SJCRH30 (cell line): Measurements from ENCODE around the gene PITRM1. TPM values are rescaled to one million over a fixed set of nuclear protein-coding genes. Genes with fewer than 3 reads are reported as not detected.
"Not testable (repeated sequence)": the region's sequence is repeated elsewhere in the genome, so short reads cannot be mapped to it uniquely, and the experiment has no call there.

Source experiments
- DNase-seq, 2 experiments: peaks; one replicate each; pipeline ENCODE4 v3.0.0-alpha.2; 2015 to 2020
- H3K27ac ChIP-seq: fragments of 250-450 bp; sonication (Bioruptor Pico); 2 replicates; pipeline ENCODE4 v1.5.1; 2020; ENCODE audit warnings: mild to moderate bottlenecking, moderate library complexity
- H3K27me3 ChIP-seq: fragments of 250-450 bp; sonication (Bioruptor Pico); 2 replicates; pipeline ENCODE4 v1.5.1; 2020; ENCODE audit warnings: mild to moderate bottlenecking, moderate library complexity
- H3K36me3 ChIP-seq: fragments of 250-450 bp; sonication (Bioruptor Pico); 2 replicates; pipeline ENCODE4 v1.5.1; 2020; ENCODE audit warnings: mild to moderate bottlenecking, moderate library complexity
- H3K4me1 ChIP-seq: fragments of 250-450 bp; sonication (Bioruptor Pico); 2 replicates; pipeline ENCODE4 v1.5.1; 2020; ENCODE audit warnings: mild to moderate bottlenecking, moderate library complexity
- H3K4me3 ChIP-seq: fragments of 250-450 bp; sonication (Bioruptor Pico); 2 replicates; pipeline ENCODE4 v1.5.1; 2020; ENCODE audit warnings: mild to moderate bottlenecking, moderate library complexity
- H3K9me3 ChIP-seq: fragments of 250-450 bp; sonication (Bioruptor Pico); replicated peaks from 2 replicates; pipeline ENCODE4 v1.5.1; 2020; ENCODE audit warnings: mild to moderate bottlenecking, moderate library complexity
- total RNA-seq: library from RNA; depleted of rRNA; stranded (reverse); fragments of >200 nt; shearing (Covaris generic); gene quantifications from 2 replicates; pipeline ENCODE4 v1.2.3, GENCODE V29; 2014

Gene PITRM1
- total RNA-seq, 1 experiment from 2014 or later, result 51.4 TPM

GRCh38 chr10:3190817-3191216, 18.2 kb upstream of the PITRM1 start:
- no peak overlapping the region for H3K27ac ChIP-seq
- no peaks in the 10 kb centered on the region for H3K27me3 ChIP-seq
- H3K4me3 ChIP-seq, result no peak overlapping the region
- DNase-seq, result no peak
- no peaks in the 10 kb centered on the region for H3K4me1 ChIP-seq
- H3K9me3 ChIP-seq, result no peaks in the 10 kb centered on the region
- H3K36me3 ChIP-seq, result no peaks in the 10 kb centered on the region

GRCh38 chr10:3187229-3187628, 14.6 kb upstream of the PITRM1 start:
- not testable (repeated sequence) for H3K27ac ChIP-seq, H3K9me3 ChIP-seq, H3K27me3 ChIP-seq, H3K4me1 ChIP-seq, H3K36me3 ChIP-seq, H3K4me3 ChIP-seq, DNase-seq

GRCh38 chr10:3186368-3186767, 13.8 kb upstream of the PITRM1 start:
- Histone ChIP-seq H3K4me1 (no peaks in the 10 kb centered on the region), H3K27me3 (no peaks in the 10 kb centered on the region), H3K9me3 (no peaks in the 10 kb centered on the region), H3K4me3 (no peak overlapping the region), H3K36me3 (no peaks in the 10 kb centered on the region), H3K27ac (no peak overlapping the region)
- no peak for DNase-seq

DNA sequence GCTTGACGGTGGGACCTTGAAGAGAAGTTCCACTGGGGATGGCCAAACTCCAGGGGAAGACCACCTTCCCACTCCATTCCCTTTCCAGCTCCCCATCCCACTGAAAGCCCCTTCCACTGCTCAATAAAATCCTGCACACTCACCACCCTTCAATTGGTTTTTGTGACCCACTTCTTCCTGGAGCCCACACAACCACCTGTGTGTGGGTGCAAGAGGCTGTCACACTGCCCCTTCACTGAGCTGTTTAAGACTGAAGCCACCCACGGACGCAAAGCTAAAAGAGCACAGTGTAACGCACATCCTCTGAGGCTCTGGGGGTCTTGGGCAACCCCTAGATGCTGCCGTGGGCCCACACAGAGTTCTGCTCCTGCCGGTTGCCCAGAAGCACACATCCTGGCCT, 12.8 kb upstream of the PITRM1 start:
- DNase-seq, result no peak
- Histone ChIP-seq H3K9me3 (no peaks in the 10 kb centered on the region), H3K27ac (no peak overlapping the region), H3K4me1 (no peaks in the 10 kb centered on the region), H3K36me3 (no peaks in the 10 kb centered on the region), H3K4me3 (no peak overlapping the region), H3K27me3 (no peaks in the 10 kb centered on the region)

DNA sequence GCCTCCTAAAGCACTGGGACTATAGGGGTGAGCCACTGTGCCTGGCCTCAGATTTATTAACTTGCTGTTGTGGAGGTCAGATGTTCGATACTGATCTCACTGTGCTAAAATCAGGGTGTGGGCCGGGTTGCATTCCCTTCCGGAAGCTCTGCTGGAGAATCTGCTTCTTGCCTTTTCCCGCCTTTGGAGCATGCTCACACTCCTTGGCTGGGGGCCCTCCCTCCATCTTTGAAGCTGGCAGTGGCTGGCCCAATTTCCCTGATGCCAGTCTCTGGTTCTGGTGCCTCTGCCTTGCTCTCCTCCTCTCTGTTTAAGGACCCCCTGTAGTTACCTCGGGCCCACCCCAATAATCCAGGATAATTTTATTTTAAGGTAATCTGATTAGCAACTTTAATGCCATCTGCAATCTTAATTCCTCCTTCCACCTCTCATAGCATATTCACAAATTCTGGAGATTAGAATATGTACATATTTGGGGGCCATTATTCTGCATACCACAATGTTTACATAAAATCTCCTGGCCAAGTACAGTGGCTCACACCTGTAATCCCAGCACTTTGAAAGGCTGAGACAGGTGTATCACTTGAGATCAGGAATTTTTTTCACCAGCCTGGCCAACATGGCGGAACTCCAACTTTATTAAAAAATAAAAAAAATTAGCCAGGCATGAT, 7.9 kb upstream of the PITRM1 start:
- Histone ChIP-seq H3K4me3 (no peak overlapping the region), H3K4me1 (no peaks in the 10 kb centered on the region), H3K36me3 (no peaks in the 10 kb centered on the region), H3K9me3 (no peaks in the 10 kb centered on the region), H3K27me3 (no peaks in the 10 kb centered on the region), H3K27ac (no peak overlapping the region)
- DNase-seq, result no peak

DNA sequence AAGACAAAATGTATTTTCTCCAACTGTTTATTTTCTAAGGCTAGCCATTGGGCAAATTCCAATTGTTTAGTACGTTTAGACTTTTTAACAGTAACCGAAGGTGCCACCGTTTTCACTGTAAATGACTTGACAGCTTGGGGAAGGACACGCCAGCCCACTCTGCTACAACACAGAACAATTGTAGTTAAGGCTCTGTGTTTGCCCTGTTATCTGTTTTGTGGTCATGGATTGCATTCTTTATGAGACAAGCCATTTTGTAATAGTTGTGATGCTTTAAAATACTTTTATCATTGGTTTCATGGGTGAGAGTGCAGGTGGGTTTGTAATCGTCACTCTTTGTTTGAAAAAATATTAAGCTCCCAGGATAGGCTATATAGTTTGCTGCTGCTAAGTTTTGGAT, 6.6 kb upstream of the PITRM1 start:
- no peak overlapping the region for H3K4me3 ChIP-seq
- no peaks in the 10 kb centered on the region for H3K27me3 ChIP-seq
- H3K27ac ChIP-seq, result no peak overlapping the region
- H3K9me3 ChIP-seq, result no peaks in the 10 kb centered on the region
- no peaks in the 10 kb centered on the region for H3K36me3 ChIP-seq
- no peak for DNase-seq
- H3K4me1 ChIP-seq, result no peaks in the 10 kb centered on the region

DNA sequence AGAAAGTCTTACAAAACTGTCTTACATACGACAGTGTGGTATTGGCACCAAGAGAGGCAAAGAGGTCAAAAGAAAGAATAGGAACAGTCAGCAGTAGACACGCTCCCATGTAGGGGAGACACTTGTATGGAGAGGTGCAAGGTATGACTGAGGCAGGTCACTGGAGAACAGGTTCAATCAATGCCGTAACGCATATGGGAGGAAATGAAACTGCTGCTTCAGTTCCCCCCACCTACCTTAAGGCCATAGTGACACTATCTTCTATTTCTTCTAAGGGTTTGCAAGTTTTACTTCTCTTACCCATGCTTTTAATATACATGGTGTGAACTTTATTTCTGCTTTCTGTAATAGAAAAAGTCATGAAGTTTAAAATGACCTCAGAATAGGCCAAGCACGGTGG, 5.5 kb upstream of the PITRM1 start:
- no peak for DNase-seq
- Histone ChIP-seq H3K9me3 (no peaks in the 10 kb centered on the region), H3K27me3 (no peaks in the 10 kb centered on the region), H3K4me1 (no peaks in the 10 kb centered on the region), H3K4me3 (no peak overlapping the region), H3K36me3 (no peaks in the 10 kb centered on the region), H3K27ac (no peak overlapping the region)

- H3K4me1 ChIP-seq, result peaks cover 13% of the 10 kb centered on the region; the same call in 1 of the 2 replicates
- DNase-seq, result no peak
- peak overlapping the region; percentile 36 for H3K4me3 ChIP-seq
- no peaks in the 10 kb centered on the region for H3K27me3 ChIP-seq
- no peak overlapping the region for H3K27ac ChIP-seq
- H3K9me3 ChIP-seq, result no peaks in the 10 kb centered on the region
- peaks cover 4% of the 10 kb centered on the region for H3K36me3 ChIP-seq
Measured at GRCh38 chr10:3173171-3173878, 743 bp upstream of the PITRM1 start.

GRCh38 chr10:3172081-3172445, 519 bp downstream of the PITRM1 start:
- H3K4me3 ChIP-seq, result peak overlapping the region; percentile 93
- H3K27ac ChIP-seq, result peak overlapping the region; percentile 79
- H3K36me3 ChIP-seq, result peaks cover 9% of the 10 kb centered on the region
- no peaks in the 10 kb centered on the region for H3K9me3 ChIP-seq
- H3K4me1 ChIP-seq, result peaks cover 13% of the 10 kb centered on the region; the same call in 1 of the 2 replicates
- peak in 1 of 2 experiments; percentile 5 for DNase-seq
- no peaks in the 10 kb centered on the region for H3K27me3 ChIP-seq

GRCh38 chr10:3171488-3171887, 1.1 kb downstream of the PITRM1 start:
- H3K27ac ChIP-seq, result peak overlapping the region; percentile 79; the same call in 1 of the 2 replicates
- not testable (repeated sequence) for H3K9me3 ChIP-seq, DNase-seq, H3K27me3 ChIP-seq
- peaks cover 13% of the 10 kb centered on the region; the same call in 1 of the 2 replicates for H3K4me1 ChIP-seq
- peak overlapping the region; percentile 93 for H3K4me3 ChIP-seq
- H3K36me3 ChIP-seq, result peaks cover 13% of the 10 kb centered on the region

DNA sequence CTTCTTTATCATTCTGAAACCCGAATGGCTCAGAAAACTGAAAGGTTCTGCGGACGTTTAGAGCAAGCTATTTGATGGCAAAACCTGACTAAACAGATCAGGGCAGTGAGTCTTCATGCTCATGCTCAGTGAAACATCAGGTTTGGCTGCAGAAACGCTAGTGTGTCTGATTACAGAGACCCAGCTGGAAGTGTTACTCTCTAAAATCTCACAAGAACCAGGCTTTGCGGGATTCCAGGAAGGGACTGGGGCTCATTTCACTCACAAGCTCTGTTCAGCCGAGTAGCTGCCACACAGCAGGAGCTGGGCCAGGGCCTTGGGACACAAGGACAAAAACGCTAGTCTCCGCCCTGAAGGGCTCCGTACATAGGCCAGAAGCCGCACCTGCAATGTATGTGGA, 2.9 kb downstream of the PITRM1 start:
- H3K9me3 ChIP-seq, result no peaks in the 10 kb centered on the region

DNA sequence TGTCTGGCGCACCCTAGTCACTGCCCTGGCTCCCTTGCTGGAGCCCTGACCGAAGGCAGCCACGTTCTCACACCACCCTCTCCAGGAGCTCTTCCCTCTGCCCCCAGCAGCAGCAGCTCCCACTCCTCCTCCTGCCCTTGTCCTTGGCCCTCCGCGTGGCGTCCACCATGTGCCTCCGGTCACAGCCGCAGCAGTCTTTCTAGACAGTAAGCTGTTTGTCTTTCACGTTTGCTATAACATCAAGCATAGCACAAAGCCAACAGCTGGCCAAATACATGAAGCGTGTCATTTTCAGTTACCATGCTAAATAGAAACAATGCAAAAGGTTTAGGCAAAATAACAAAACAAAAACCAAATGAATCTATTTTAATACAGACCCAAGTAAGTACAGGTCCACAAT, 3.3 kb downstream of the PITRM1 start:
- H3K4me3 ChIP-seq, result 0 out of 2 replicates have a peak overlapping the region, but pooled peaks have one; percentile 17
- peaks cover 20% of the 10 kb centered on the region for H3K36me3 ChIP-seq
- no peaks in the 10 kb centered on the region for H3K27me3 ChIP-seq
- peaks cover 13% of the 10 kb centered on the region; the same call in 1 of the 2 replicates for H3K4me1 ChIP-seq
- H3K27ac ChIP-seq, result peak overlapping the region; percentile 97
- no peaks in the 10 kb centered on the region for H3K9me3 ChIP-seq
- DNase-seq, result peak; percentile 60 to 70

More for the DNA sequence above, 2.9 kb downstream of the PITRM1 start:
- peak overlapping the region; percentile 97 for H3K27ac ChIP-seq
- peak; percentile 25 to 58 for DNase-seq
- no peaks in the 10 kb centered on the region for H3K27me3 ChIP-seq
- peaks cover 13% of the 10 kb centered on the region; the same call in 1 of the 2 replicates for H3K4me1 ChIP-seq
- H3K4me3 ChIP-seq, result 0 out of 2 replicates have a peak overlapping the region, but pooled peaks have one; percentile 17
- peaks cover 20% of the 10 kb centered on the region for H3K36me3 ChIP-seq

DNA sequence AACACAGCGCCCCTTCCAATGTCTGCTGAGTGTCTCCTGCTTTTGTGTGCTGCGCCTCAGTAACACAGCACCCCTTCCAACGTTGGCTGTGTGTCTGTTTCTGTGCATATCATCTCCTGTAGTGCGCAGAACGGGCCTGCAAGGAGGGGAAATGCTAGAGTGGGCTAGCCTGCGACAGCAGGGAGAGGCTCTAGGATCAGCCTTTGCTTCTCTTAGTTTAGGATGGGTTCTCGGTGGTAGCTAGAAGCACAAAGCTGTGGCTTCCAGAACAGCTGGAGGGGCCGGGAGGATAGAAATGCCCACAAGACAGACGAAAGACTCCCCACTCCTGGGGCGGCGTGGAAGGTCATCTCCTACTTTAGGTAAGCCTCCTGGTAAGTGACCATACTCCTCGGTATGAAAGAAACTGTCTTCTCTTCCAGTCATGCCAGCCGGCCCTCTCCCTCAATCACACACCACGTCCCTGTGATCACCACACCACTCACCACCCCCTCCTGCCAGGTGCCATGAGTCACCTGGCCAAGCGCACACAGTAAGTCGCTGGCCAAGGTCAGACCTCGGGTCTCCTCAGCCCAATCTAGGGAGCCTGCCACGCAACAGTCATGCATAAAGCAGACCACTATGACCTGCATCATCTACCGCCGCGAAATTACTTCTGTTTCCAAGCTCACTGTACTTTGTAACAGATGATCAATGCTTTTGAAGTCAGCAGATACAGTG, 4.8 kb downstream of the PITRM1 start:
- Histone ChIP-seq H3K27ac (no peak overlapping the region), H3K36me3 (peaks cover 20% of the 10 kb centered on the region), H3K27me3 (no peaks in the 10 kb centered on the region), H3K4me1 (peaks cover 13% of the 10 kb centered on the region; the same call in 1 of the 2 replicates), H3K4me3 (no peak overlapping the region), H3K9me3 (no peaks in the 10 kb centered on the region)
- no peak for DNase-seq

- Histone ChIP-seq H3K27ac (no peak overlapping the region), H3K4me3 (no peak overlapping the region), H3K9me3 (no peaks in the 10 kb centered on the region), H3K27me3 (no peaks in the 10 kb centered on the region), H3K4me1 (peaks cover 13% of the 10 kb centered on the region; the same call in 1 of the 2 replicates), H3K36me3 (peaks cover 20% of the 10 kb centered on the region)
- no peak for DNase-seq
Measured at GRCh38 chr10:3166496-3167290, 5.9 kb downstream of the PITRM1 start.
